ENCODE measurements around the gene SLCO3A1. TPM values are rescaled to one million over a fixed set of nuclear protein-coding genes. Genes with fewer than 3 reads are reported as not detected.

Gene SLCO3A1
- total and polyA plus RNA-seq, 4 donors = 1.6 to 3.6 (median 2.4) TPM

GRCh38 chr15:92102395-92102755 is 248.9 kb downstream of the SLCO3A1 start:
- peaks cover 0 to 5% (median 2%) of the 10 kb centered on the region in 4 donors for H3K4me1 ChIP-seq (ENCODE audit: control insufficient read depth in 4 of 4, insufficient read depth in 4 of 4, low read length in 3 of 4)
- no peak overlapping the region for H3K4me3 ChIP-seq (ENCODE audit: low read depth in 1 of 3, low read length in 3 of 3)
- WGBS = 95% methylated on average over 2 of the region's 2 CpGs
- no peak overlapping the region for H3K27ac ChIP-seq (ENCODE audit: low read depth in 1 of 2, low read length in 2 of 2)
- H3K27me3 ChIP-seq (ENCODE audit: control insufficient read depth in 4 of 4, insufficient read depth in 4 of 4, low read length in 3 of 4) = peaks cover 0 to under 1% (median 0%) of the 10 kb centered on the region in 4 donors
- H3K9ac ChIP-seq (ENCODE audit: low read depth in 1 of 2, low read length in 2 of 2) = no peak overlapping the region
- H3K36me3 ChIP-seq (ENCODE audit: control insufficient read depth in 4 of 4, insufficient read depth in 3 of 4, low read depth in 1 of 4, low read length in 3 of 4) = no peaks in the 10 kb centered on the region
- TF ChIP-seq, protein P1, sequence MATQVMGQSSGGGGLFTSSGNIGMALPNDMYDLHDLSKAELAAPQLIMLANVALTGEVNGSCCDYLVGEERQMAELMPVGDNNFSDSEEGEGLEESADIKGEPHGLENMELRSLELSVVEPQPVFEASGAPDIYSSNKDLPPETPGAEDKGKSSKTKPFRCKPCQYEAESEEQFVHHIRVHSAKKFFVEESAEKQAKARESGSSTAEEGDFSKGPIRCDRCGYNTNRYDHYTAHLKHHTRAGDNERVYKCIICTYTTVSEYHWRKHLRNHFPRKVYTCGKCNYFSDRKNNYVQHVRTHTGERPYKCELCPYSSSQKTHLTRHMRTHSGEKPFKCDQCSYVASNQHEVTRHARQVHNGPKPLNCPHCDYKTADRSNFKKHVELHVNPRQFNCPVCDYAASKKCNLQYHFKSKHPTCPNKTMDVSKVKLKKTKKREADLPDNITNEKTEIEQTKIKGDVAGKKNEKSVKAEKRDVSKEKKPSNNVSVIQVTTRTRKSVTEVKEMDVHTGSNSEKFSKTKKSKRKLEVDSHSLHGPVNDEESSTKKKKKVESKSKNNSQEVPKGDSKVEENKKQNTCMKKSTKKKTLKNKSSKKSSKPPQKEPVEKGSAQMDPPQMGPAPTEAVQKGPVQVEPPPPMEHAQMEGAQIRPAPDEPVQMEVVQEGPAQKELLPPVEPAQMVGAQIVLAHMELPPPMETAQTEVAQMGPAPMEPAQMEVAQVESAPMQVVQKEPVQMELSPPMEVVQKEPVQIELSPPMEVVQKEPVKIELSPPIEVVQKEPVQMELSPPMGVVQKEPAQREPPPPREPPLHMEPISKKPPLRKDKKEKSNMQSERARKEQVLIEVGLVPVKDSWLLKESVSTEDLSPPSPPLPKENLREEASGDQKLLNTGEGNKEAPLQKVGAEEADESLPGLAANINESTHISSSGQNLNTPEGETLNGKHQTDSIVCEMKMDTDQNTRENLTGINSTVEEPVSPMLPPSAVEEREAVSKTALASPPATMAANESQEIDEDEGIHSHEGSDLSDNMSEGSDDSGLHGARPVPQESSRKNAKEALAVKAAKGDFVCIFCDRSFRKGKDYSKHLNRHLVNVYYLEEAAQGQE (IDR thresholded peaks at IDR 0.05) = no peak
- TF ChIP-seq CTCF (IDR thresholded peaks at IDR 0.05; ENCODE audit: low read depth, low read length, missing input control) = no peak
- TF ChIP-seq RXRA (IDR thresholded peaks at IDR 0.05) = no peak
- TF ChIP-seq FOXA2 (IDR thresholded peaks at IDR 0.05) = no peak
- TF ChIP-seq EGR1 (IDR thresholded peaks at IDR 0.05; ENCODE audit: low read depth in 2 of 2) = no peak
- no peak for TF ChIP-seq HNF4A (conservative IDR thresholded peaks at IDR 0.05)
- no peak for TF ChIP-seq TAF1 (conservative IDR thresholded peaks at IDR 0.05)
- no peak for TF ChIP-seq JUND (IDR thresholded peaks at IDR 0.05)
- no peak for TF ChIP-seq MAX (IDR thresholded peaks at IDR 0.05)
- no peak for TF ChIP-seq RAD21 (IDR thresholded peaks at IDR 0.05)
- no peak for TF ChIP-seq FOXA1 (IDR thresholded peaks at IDR 0.05)
- no peak for TF ChIP-seq NR2F2 (IDR thresholded peaks at IDR 0.05)
- TF ChIP-seq GABPA (IDR thresholded peaks at IDR 0.05 in 1 of 2, conservative IDR thresholded peaks at IDR 0.05 in 1 of 2) = no peak
- TF ChIP-seq YY1 (IDR thresholded peaks at IDR 0.05) = no peak
- TF ChIP-seq, protein P2, sequence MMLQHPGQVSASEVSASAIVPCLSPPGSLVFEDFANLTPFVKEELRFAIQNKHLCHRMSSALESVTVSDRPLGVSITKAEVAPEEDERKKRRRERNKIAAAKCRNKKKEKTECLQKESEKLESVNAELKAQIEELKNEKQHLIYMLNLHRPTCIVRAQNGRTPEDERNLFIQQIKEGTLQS (IDR thresholded peaks at IDR 0.05) = no peak
- no peak for TF ChIP-seq HNF4G (IDR thresholded peaks at IDR 0.05)
- no peak for TF ChIP-seq ZBTB33 (IDR thresholded peaks at IDR 0.05)
- no peak for TF ChIP-seq SP1 (IDR thresholded peaks at IDR 0.05)
- no peak for DNase-seq (ENCODE audit: low spot score)
- no peaks in the 10 kb centered on the region for H3K9me3 ChIP-seq (ENCODE audit: control insufficient read depth in 4 of 4, low read length in 3 of 4)
